Mucosa of stomach (tissue), 1 donor: ENCODE measurements around the gene NEB.

ENCODE experiments used
- H3K27me3 ChIP-seq: one replicate; pipeline ENCODE4 v1.7.0; 2013; ENCODE audit warnings: mild to moderate bottlenecking, low read length; ENCODE audit not compliant: control insufficient read depth, insufficient read depth
- H3K36me3 ChIP-seq: one replicate; pipeline ENCODE4 v1.7.0; 2013; ENCODE audit warnings: low read length; ENCODE audit not compliant: control insufficient read depth, insufficient read depth
- H3K4me1 ChIP-seq: one replicate; pipeline ENCODE4 v1.7.0; 2013; ENCODE audit warnings: mild to moderate bottlenecking, low read length; ENCODE audit not compliant: control insufficient read depth, insufficient read depth
- H3K4me3 ChIP-seq: one replicate; pipeline ENCODE4 v1.7.0; 2013; ENCODE audit warnings: low read length
- H3K9ac ChIP-seq: one replicate; pipeline ENCODE4 v1.7.0; 2013; ENCODE audit warnings: mild to moderate bottlenecking, low read length, moderate library complexity
- H3K9me3 ChIP-seq: one replicate; pipeline ENCODE4 v1.7.0; 2013; ENCODE audit warnings: mild to moderate bottlenecking, low read length, moderate library complexity; ENCODE audit not compliant: control insufficient read depth
- donor health status: Pancreatic carcinoma.

The NEB gene

DNA sequence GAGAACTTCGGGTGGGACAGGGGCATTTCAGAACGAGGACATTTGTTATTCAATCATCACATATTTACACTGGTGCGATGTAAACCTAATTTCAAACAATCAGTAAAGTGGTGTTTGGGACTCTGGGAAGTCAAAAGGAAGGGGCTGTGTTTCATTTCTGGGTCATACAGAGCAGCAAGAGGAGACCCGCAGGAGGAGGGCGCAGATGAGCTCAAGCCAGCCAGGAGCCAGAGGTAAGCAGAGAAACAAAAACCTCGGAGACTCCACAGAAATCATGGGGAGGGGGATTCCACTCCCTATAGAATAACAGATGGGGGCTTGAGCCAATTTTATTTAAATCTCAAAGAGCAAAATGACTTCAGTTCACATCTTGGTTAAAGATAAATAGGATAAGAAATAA, 55.4 kb downstream of the NEB start:
- H3K27me3 ChIP-seq: no peaks in the 10 kb centered on the region
- no peak overlapping the region for H3K4me3 ChIP-seq
- no peaks in the 10 kb centered on the region for H3K4me1 ChIP-seq
- no peaks in the 10 kb centered on the region for H3K9me3 ChIP-seq
- H3K9ac ChIP-seq: no peak overlapping the region
- H3K36me3 ChIP-seq: no peaks in the 10 kb centered on the region

- no peaks in the 10 kb centered on the region for H3K4me1 ChIP-seq
These were observed 61.3 kb downstream of the NEB start for GRCh38 chr2:151673016-151673415.

DNA sequence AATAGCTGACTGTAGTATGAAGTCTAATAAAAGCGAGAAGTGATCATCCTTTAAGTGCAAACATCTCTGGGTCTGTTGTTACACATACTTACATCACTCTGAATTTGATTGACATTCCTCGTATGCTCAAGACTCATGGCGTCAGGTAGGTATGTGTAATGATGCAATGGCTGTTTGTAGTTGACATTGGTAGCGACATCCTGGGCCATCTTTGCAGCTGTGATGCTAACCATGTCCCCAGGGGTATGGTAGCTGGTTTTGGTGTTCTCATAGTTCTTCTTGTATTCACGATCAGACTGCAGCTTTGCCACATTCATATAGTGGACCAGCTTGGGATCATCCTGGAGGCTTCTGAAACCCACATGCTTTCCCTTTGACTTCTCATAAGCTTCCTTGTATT, 62.0 kb downstream of the NEB start:
- Histone ChIP-seq H3K36me3 (no peaks in the 10 kb centered on the region), H3K4me3 (no peak overlapping the region), H3K9ac (no peak overlapping the region), H3K9me3 (no peaks in the 10 kb centered on the region), H3K27me3 (no peaks in the 10 kb centered on the region), H3K4me1 (no peaks in the 10 kb centered on the region)

More at GRCh38 chr2:151673016-151673415, 61.3 kb downstream of the NEB start:
- H3K9ac ChIP-seq: no peak overlapping the region
- no peak overlapping the region for H3K4me3 ChIP-seq
- no peaks in the 10 kb centered on the region for H3K27me3 ChIP-seq
- no peaks in the 10 kb centered on the region for H3K36me3 ChIP-seq
- H3K9me3 ChIP-seq: no peaks in the 10 kb centered on the region

GRCh38 chr2:151670846-151671597, 63.3 kb downstream of the NEB start:
- Histone ChIP-seq H3K4me1 (no peaks in the 10 kb centered on the region), H3K9me3 (no peaks in the 10 kb centered on the region), H3K27me3 (no peaks in the 10 kb centered on the region), H3K9ac (no peak overlapping the region), H3K4me3 (no peak overlapping the region), H3K36me3 (no peaks in the 10 kb centered on the region)

GRCh38 chr2:151670346-151670745, 63.9 kb downstream of the NEB start:
- Histone ChIP-seq H3K27me3 (no peaks in the 10 kb centered on the region), H3K9me3 (no peaks in the 10 kb centered on the region), H3K36me3 (no peaks in the 10 kb centered on the region), H3K4me3 (no peak overlapping the region), H3K4me1 (no peaks in the 10 kb centered on the region), H3K9ac (no peak overlapping the region)

GRCh38 chr2:151669585-151670081, 64.6 kb downstream of the NEB start:
- no peak overlapping the region for H3K4me3 ChIP-seq
- no peaks in the 10 kb centered on the region for H3K27me3 ChIP-seq
- no peaks in the 10 kb centered on the region for H3K36me3 ChIP-seq
- H3K9ac ChIP-seq: no peak overlapping the region
- no peaks in the 10 kb centered on the region for H3K9me3 ChIP-seq
- H3K4me1 ChIP-seq: no peaks in the 10 kb centered on the region

GRCh38 chr2:151668737-151669136, 65.5 kb downstream of the NEB start:
- Histone ChIP-seq H3K36me3 (no peaks in the 10 kb centered on the region), H3K27me3 (no peaks in the 10 kb centered on the region), H3K4me3 (no peak overlapping the region), H3K9me3 (no peaks in the 10 kb centered on the region), H3K4me1 (no peaks in the 10 kb centered on the region), H3K9ac (no peak overlapping the region)

DNA sequence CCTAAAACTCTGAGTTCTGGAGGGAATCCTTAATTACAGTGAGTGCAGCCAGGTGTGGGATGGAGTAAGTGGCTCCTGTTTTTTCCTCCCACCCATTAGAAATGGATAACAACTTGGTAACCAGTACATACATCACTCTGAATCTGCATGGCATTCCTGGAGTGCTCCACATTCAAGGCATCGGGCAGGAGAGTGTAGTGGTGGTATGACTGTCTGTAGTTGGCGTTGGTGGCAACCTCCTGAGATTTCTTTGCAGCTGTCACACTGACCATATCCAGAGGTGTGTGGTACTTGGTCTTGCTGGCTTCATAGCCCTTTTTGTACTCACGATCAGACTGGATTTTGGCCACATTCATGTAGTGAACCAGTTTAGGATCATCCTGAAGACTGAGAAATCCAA, 68.3 kb downstream of the NEB start:
- H3K9me3 ChIP-seq: no peaks in the 10 kb centered on the region
- H3K27me3 ChIP-seq: no peaks in the 10 kb centered on the region
- no peak overlapping the region for H3K9ac ChIP-seq
- H3K4me1 ChIP-seq: no peaks in the 10 kb centered on the region
- no peaks in the 10 kb centered on the region for H3K36me3 ChIP-seq
- H3K4me3 ChIP-seq: no peak overlapping the region

DNA sequence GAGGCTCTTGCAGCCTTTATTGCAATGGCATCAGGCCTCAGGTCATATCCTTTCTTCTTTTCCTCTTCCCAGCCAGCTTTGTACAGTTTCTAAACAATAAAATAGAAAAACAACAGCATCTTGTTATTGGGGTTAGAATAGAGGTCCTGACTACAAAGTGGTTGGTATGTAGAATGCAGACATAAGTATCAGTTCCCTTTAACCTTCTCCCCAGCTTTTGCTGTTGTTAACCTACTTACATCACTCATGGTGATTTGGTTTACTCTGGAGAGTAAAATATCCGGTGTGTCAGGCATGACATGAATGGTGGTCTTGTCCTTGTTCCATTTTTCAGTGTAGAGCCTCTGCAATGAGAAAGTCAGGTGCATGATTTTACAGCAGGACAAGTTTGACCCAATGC, 69.8 kb downstream of the NEB start:
- H3K36me3 ChIP-seq: no peaks in the 10 kb centered on the region
- no peaks in the 10 kb centered on the region for H3K9me3 ChIP-seq
- no peaks in the 10 kb centered on the region for H3K4me1 ChIP-seq
- H3K27me3 ChIP-seq: no peaks in the 10 kb centered on the region
- no peak overlapping the region for H3K9ac ChIP-seq
- H3K4me3 ChIP-seq: no peak overlapping the region

DNA sequence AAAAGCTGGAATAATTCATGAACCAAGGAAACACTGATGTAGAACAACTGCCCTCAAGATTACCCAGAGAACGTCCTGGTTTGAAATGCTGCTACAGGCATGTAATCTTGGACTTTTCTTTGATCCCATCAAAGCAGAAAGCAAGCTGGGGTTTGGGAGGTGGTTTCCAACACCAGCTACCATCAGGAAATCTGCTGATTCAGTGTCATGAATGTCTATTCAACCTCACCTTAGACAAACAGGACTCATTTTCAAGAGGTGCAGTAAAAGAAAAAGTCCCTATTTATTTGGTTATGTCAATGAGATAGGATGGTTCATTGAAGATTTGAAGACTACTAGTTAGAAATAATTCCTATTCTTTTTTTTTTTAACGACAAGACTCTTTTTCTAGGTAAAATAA, 72.7 kb downstream of the NEB start:
- no peak overlapping the region for H3K9ac ChIP-seq
- H3K9me3 ChIP-seq: no peaks in the 10 kb centered on the region
- H3K4me1 ChIP-seq: no peaks in the 10 kb centered on the region
- H3K4me3 ChIP-seq: no peak overlapping the region
- H3K36me3 ChIP-seq: no peaks in the 10 kb centered on the region
- no peaks in the 10 kb centered on the region for H3K27me3 ChIP-seq

DNA sequence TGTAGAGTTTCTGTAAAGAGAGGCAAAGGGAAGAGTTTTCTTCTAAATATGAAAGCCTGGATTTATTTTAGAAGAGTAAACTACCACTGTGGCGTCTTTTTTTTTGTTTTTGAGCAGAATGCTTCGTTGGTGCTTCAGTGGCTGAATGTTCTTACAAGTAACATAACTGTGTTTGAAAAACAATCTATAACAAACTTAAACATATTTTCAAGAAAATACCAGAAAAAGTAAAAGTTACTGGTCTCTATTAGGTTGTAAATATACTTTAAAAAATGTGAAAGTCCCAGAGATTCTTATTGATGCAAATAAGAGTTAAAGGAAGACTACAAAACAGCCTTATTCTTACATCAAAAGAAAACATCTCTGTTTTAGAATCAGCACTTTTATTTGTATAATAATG, 76.2 kb downstream of the NEB start:
- Histone ChIP-seq H3K9me3 (no peaks in the 10 kb centered on the region), H3K36me3 (no peaks in the 10 kb centered on the region), H3K4me1 (no peaks in the 10 kb centered on the region), H3K9ac (no peak overlapping the region), H3K27me3 (no peaks in the 10 kb centered on the region), H3K4me3 (no peak overlapping the region)

- Histone ChIP-seq H3K9ac (no peak overlapping the region), H3K9me3 (no peaks in the 10 kb centered on the region), H3K4me3 (no peak overlapping the region), H3K4me1 (no peaks in the 10 kb centered on the region), H3K36me3 (no peaks in the 10 kb centered on the region), H3K27me3 (no peaks in the 10 kb centered on the region)
These were observed 76.6 kb downstream of the NEB start for GRCh38 chr2:151657667-151658076.
